Endothelial cell of umbilical vein (primary cell): ENCODE data around the gene IYD. TPM values are rescaled to one million over a fixed set of nuclear protein-coding genes. Genes with fewer than 3 reads are reported as not detected.

Experiments used
- BruUV-seq: library from RNA; stranded (reverse); fragments of 400-500 nt; replicated peaks from 2 replicates; lab custom pipeline; 2021; lab: Mats Ljungman, UMichigan
- CTCF ChIA-PET: fragments of 300-600, 350-600 bp; sonication (Branson Sonifier 250); formaldehyde crosslinking; loops from one replicate; lab custom pipeline; 2021; ENCODE audit warnings: antibody characterized with exemption, inconsistent platforms; lab: Charles Lee
- POLR2A ChIA-PET: fragments of 300-600, 350-600 bp; sonication (Branson Sonifier 250); formaldehyde crosslinking; loops from one replicate; lab custom pipeline; 2021; ENCODE audit warnings: antibody characterized with exemption, inconsistent platforms; lab: Charles Lee
- DNase-seq: peaks from one replicate; pipeline ENCODE4 v3.0.0-alpha.2; 2011; ENCODE audit warnings: low read depth, low spot score
- FAIRE-seq: peaks from 2 replicates; lab custom pipeline; 2011; peaks lifted over from hg19 to GRCh38; lab: Jason Lieb, UNC
- H2AFZ ChIP-seq: 2 replicates; pipeline ENCODE4 v1.6.0; 2012; ENCODE audit warnings: low read depth, low read length, control low read depth, inconsistent platforms
- H3K27ac ChIP-seq: 2 replicates; pipeline ENCODE4 v1.5.1; 2011; ENCODE audit warnings: low read depth, mild to moderate bottlenecking, control low read depth, low read length, moderate library complexity; ENCODE audit not compliant: insufficient read depth
- H3K27me3 ChIP-seq, 2 experiments: 2 replicates each; pipeline versions ENCODE4 v1.6.0 to v1.6.1; 2011; ENCODE audit warnings: low read length in 2 of 2, mixed read lengths in 1 of 2; ENCODE audit not compliant: control insufficient read depth in 2 of 2, insufficient read depth in 2 of 2
- H3K36me3 ChIP-seq, 2 experiments: 2 replicates in 1 of 2; 3 replicates in 1 of 2; pipeline ENCODE4 v1.5.1; 2011; ENCODE audit warnings: low read length in 2 of 2, mild to moderate bottlenecking in 1 of 2, moderate library complexity in 1 of 2; ENCODE audit not compliant: control insufficient read depth in 2 of 2, insufficient read depth in 2 of 2; ENCODE audit errors: extremely low read depth in 1 of 2
- H3K4me1 ChIP-seq: 3 replicates; pipeline ENCODE4 v1.5.1; 2011; ENCODE audit warnings: mild to moderate bottlenecking, low read length; ENCODE audit not compliant: control insufficient read depth, insufficient read depth; ENCODE audit errors: extremely low read depth
- H3K4me2 ChIP-seq: 2 replicates; pipeline ENCODE4 v1.6.1; 2011; ENCODE audit warnings: low read length, control low read depth, mixed read lengths; ENCODE audit not compliant: insufficient read depth
- H3K4me3 ChIP-seq, 3 experiments: fragments of 200-600 bp in 1 of 3; sonication (generic), shearing (Covaris generic) in 1 of 3; replicated peaks in 1 of 3; 2 replicates each; pipeline ENCODE4 v1.5.1; 2011 to 2016; ENCODE audit warnings: control low read depth in 3 of 3, low read length in 3 of 3, mild to moderate bottlenecking in 2 of 3, inconsistent platforms in 1 of 3, low read depth in 1 of 3, moderate library complexity in 1 of 3; ENCODE audit not compliant: insufficient read depth in 1 of 3
- H3K79me2 ChIP-seq: 2 replicates; pipeline ENCODE4 v1.6.0; 2012; ENCODE audit warnings: low read length, inconsistent platforms; ENCODE audit not compliant: control insufficient read depth, insufficient read depth
- H3K9ac ChIP-seq: replicated peaks from 2 replicates; pipeline ENCODE3; 2011; ENCODE audit warnings: low read length, control low read depth; ENCODE audit not compliant: insufficient read depth; ENCODE audit errors: extremely low read depth
- H3K9me1 ChIP-seq: replicated peaks from 3 replicates; pipeline ENCODE4 v1.6.0; 2011; ENCODE audit warnings: mild to moderate bottlenecking, low read length; ENCODE audit not compliant: control insufficient read depth, insufficient read depth; ENCODE audit errors: extremely low read depth
- H3K9me3 ChIP-seq: replicated peaks from 2 replicates; pipeline ENCODE4 v1.5.1; 2012; ENCODE audit warnings: low read length, inconsistent platforms; ENCODE audit not compliant: control insufficient read depth, insufficient read depth
- H4K20me1 ChIP-seq: replicated peaks from 2 replicates; pipeline ENCODE3; 2011; ENCODE audit warnings: mild to moderate bottlenecking, low read length; ENCODE audit not compliant: control insufficient read depth, insufficient read depth; ENCODE audit errors: extremely low read depth
- CTCF ChIP-seq, 2 donors: IDR thresholded peaks; 1 replicate in 1 of 2; 2 replicates in 1 of 2; pipeline ENCODE4 v1.5.1; 2011; ENCODE audit warnings: low read length in 2 of 2, mild to moderate bottlenecking in 2 of 2, moderate library complexity in 2 of 2, control low read depth in 1 of 2, inconsistent platforms in 1 of 2, low read depth in 1 of 2; ENCODE audit not compliant: insufficient read depth in 1 of 2; ENCODE audit errors: extremely low read depth in 1 of 2
- FOS ChIP-seq: IDR thresholded peaks from 2 replicates; pipeline ENCODE4 v1.6.1; 2011; ENCODE audit warnings: mild to moderate bottlenecking, low read length, moderate library complexity, borderline replicate concordance; ENCODE audit not compliant: insufficient read depth
- MAX ChIP-seq: IDR thresholded peaks from 2 replicates; pipeline ENCODE4 v1.6.1; 2011; ENCODE audit not compliant: insufficient read depth, insufficient read length
- MYC ChIP-seq: IDR thresholded peaks from one replicate; pipeline ENCODE4 v1.6.1; 2011; ENCODE audit warnings: mild to moderate bottlenecking, low read depth, low read length
- POLR2A ChIP-seq: IDR thresholded peaks from 2 replicates; pipeline ENCODE4 v1.6.1; 2012; ENCODE audit warnings: low read depth, mild to moderate bottlenecking, control low read depth, low read length
- POLR2AphosphoS5 ChIP-seq: IDR thresholded peaks from 2 replicates; pipeline ENCODE4 v1.6.1; 2012; ENCODE audit warnings: low read depth, mild to moderate bottlenecking, control low read depth, low read length, moderate library complexity; ENCODE audit not compliant: insufficient read depth
- dilution Hi-C: fragments of 300-500 bp; cut with MboI; formaldehyde crosslinking; loops from one replicate; pipeline ENCODE4 v1.15.0; 2019; ENCODE audit warnings: low sequenced_read_pairs; ENCODE audit not compliant: extremely low pct_ligation_motif_present
- intact Hi-C: fragments of 100-400 bp; cut with micrococcal nuclease; formaldehyde crosslinking; loops from one replicate; pipeline ENCODE4 v1.10.0; 2022
- polyA plus RNA-seq, 4 experiments: library from polyadenylated mRNA; depleted of rRNA in 3 of 4; stranded (reverse) in 3 of 4; unstranded in 1 of 4; fragments of >200 nt; gene quantifications; 2 replicates each; pipeline versions ENCODE4 v1.2.1 to v1.2.3, GENCODE V29; 2011 to 2012; ENCODE audit warnings: missing spikeins in 1 of 4
- total RNA-seq: library from RNA; stranded (reverse); gene quantifications from 2 replicates; pipeline ENCODE4 v1.2.3, GENCODE V29; 2021

IYD gene
- total and polyA plus RNA-seq, 2 donors (not counting 3 experiments of a cell fraction or from before 2014, with no cell fraction given), result not detected

GRCh38 chr6:150322466-150322871 lies 46.3 kb upstream of the IYD start:
- BruUV-seq, result no TSS peak
- Histone ChIP-seq H3K9ac (no peak overlapping the region), H2AFZ (no peak overlapping the region), H3K4me2 (no peak overlapping the region), H3K79me2 (no peaks in the 10 kb centered on the region), H3K27ac (no peak overlapping the region), H3K9me3 (no peaks in the 10 kb centered on the region), H3K27me3 (peaks cover 5 to 12% of the 10 kb centered on the region in 2 experiments), H4K20me1 (no peaks in the 10 kb centered on the region), H3K4me3 (no peak overlapping the region), H3K36me3 (no peaks in the 10 kb centered on the region), H3K4me1 (no peaks in the 10 kb centered on the region), H3K9me1 (no peaks in the 10 kb centered on the region)
- ChIA-PET POLR2A (no interaction called here), CTCF (interaction anchor here (2.4 kb wide), 1 partner anchor 12 kb away, joined by 8 read pairs; no protein-coding TSS in a partner anchor)
- peak; percentile 39 for DNase-seq
- no peak for TF ChIP-seq MAX
- no peak for FAIRE-seq
- dilution Hi-C loops, result no loop called here
- intact Hi-C loops, result no loop called here

- Histone ChIP-seq H3K9me1 (no peaks in the 10 kb centered on the region), H2AFZ (no peak overlapping the region), H3K9me3 (no peaks in the 10 kb centered on the region), H3K27ac (no peak overlapping the region), H3K4me3 (no peak overlapping the region), H3K4me2 (no peak overlapping the region), H3K9ac (no peak overlapping the region), H3K36me3 (no peaks in the 10 kb centered on the region), H3K4me1 (no peaks in the 10 kb centered on the region), H4K20me1 (no peaks in the 10 kb centered on the region), H3K79me2 (no peaks in the 10 kb centered on the region), H3K27me3 (peaks cover 7 to 12% of the 10 kb centered on the region in 2 experiments)
- no peak for TF ChIP-seq POLR2A
- TF ChIP-seq CTCF (IDR thresholded peaks at IDR 0.05; ENCODE audit: extremely low read depth in 1 of 2, insufficient read depth in 1 of 2, low read depth in 1 of 2, low read length in 2 of 2), result no peak
- TF ChIP-seq MYC, result no peak
- TF ChIP-seq POLR2AphosphoS5, result no peak
- no peak for TF ChIP-seq FOS
- no peak for TF ChIP-seq MAX
- FAIRE-seq (no peak), DNase-seq (no peak)
- dilution Hi-C loops, result no loop called here
- BruUV-seq, result no TSS peak
- intact Hi-C loops, result no loop called here
- CTCF ChIA-PET, result no interaction called here
- POLR2A ChIA-PET, result interaction anchor here (0.6 kb wide), 1 partner anchor 235 kb away, joined by 3 read pairs; no protein-coding TSS in a partner anchor
Observed at GRCh38 chr6:150323205-150323604, 45.6 kb upstream of the IYD start.
